HepG2 (cell line): ENCODE data around the gene MTOR. TPM values are rescaled to one million over a fixed set of nuclear protein-coding genes. Genes with fewer than 3 reads are reported as not detected.

Source experiments
- ARID3A ChIP-seq: IDR thresholded peaks from 2 replicates; pipeline ENCODE4 v1.6.1; 2012; ENCODE audit warnings: low read depth, low read length, improper control_type of control experiment
- ASH2L ChIP-seq: fragments of 300-600, 200-600 bp; sonication (generic); IDR thresholded peaks from 2 replicates; pipeline ENCODE4 v1.7.0; 2017; ENCODE audit warnings: low read depth, mild to moderate bottlenecking, moderate library complexity, mixed read lengths, low read length; ENCODE audit not compliant: insufficient read length
- CHD4 ChIP-seq: fragments of 200-600 bp; sonication (generic); IDR thresholded peaks from 2 replicates; pipeline ENCODE4 v1.7.0; 2017; ENCODE audit warnings: mild to moderate bottlenecking, low read length, borderline replicate concordance
- FOXC1 ChIP-seq: sonication (generic); formaldehyde crosslinking; IDR thresholded peaks from 2 replicates; pipeline ENCODE4 v1.8.0; 2022; ENCODE audit warnings: mild to moderate bottlenecking, missing genetic modification reagents, borderline replicate concordance
- FOXO4 ChIP-seq: sonication (generic); formaldehyde crosslinking; conservative IDR thresholded peaks from 2 replicates; pipeline ENCODE4 v1.8.1; 2023; ENCODE audit warnings: missing genetic modification reagents
- MEIS1 ChIP-seq: sonication (generic); formaldehyde crosslinking; IDR thresholded peaks from 2 replicates; pipeline ENCODE4 v1.9.0; 2021; ENCODE audit warnings: mild to moderate bottlenecking, missing genetic modification reagents, moderate library complexity, borderline replicate concordance
- MIER3 ChIP-seq: IDR thresholded peaks from 2 replicates; pipeline ENCODE4 v1.6.1; 2016; ENCODE audit warnings: missing compliant biosample characterization, borderline replicate concordance
- NFKBIZ ChIP-seq: IDR thresholded peaks from 2 replicates; pipeline ENCODE4 v1.6.1; 2018; ENCODE audit warnings: missing genetic modification reagents, missing compliant biosample characterization
- NR3C1 ChIP-seq: sonication (generic); formaldehyde crosslinking; IDR thresholded peaks from 2 replicates; pipeline ENCODE4 v1.4.0; 2020; ENCODE audit warnings: missing genetic modification reagents
- PBX3 ChIP-seq: sonication (generic); formaldehyde crosslinking; IDR thresholded peaks from 2 replicates; pipeline ENCODE4 v1.8.1; 2023; ENCODE audit warnings: missing genetic modification reagents, inconsistent platforms, borderline replicate concordance
- PHF20 ChIP-seq: sonication (generic); formaldehyde crosslinking; IDR thresholded peaks from 2 replicates; pipeline ENCODE4 v1.5.0; 2020; ENCODE audit warnings: mild to moderate bottlenecking, missing genetic modification reagents
- POLR2G ChIP-seq: fragments of 200-400 bp; formaldehyde crosslinking; IDR thresholded peaks from 2 replicates; pipeline ENCODE4 v1.6.1; 2018; ENCODE audit warnings: mild to moderate bottlenecking, low read depth, low read length, moderate library complexity
- PREB ChIP-seq: sonication (generic); formaldehyde crosslinking; IDR thresholded peaks from 2 replicates; pipeline ENCODE4 v1.4.0; 2020; ENCODE audit warnings: missing genetic modification reagents
- SP1 ChIP-seq, 2 experiments: fragments of 450-650 bp in 1 of 2; sonication (generic) in 1 of 2; formaldehyde crosslinking in 1 of 2; IDR thresholded peaks; 2 replicates each; pipeline versions ENCODE4 v1.4.0 to v1.6.1; 2016 to 2020; ENCODE audit warnings: missing genetic modification reagents in 1 of 2
- THYN1 ChIP-seq: sonication (generic); formaldehyde crosslinking; IDR thresholded peaks from 2 replicates; pipeline ENCODE4 v1.8.1; 2023; ENCODE audit warnings: low read depth, mild to moderate bottlenecking, moderate library complexity, missing genetic modification reagents, borderline replicate concordance
- ZMYM2 ChIP-seq: sonication (generic); formaldehyde crosslinking; IDR thresholded peaks from 2 replicates; pipeline ENCODE4 v1.8.0; 2022; ENCODE audit warnings: mild to moderate bottlenecking, missing genetic modification reagents
- ZNF224 ChIP-seq: sonication (generic); formaldehyde crosslinking; IDR thresholded peaks from 2 replicates; pipeline ENCODE4 v1.5.0; 2020; ENCODE audit warnings: mild to moderate bottlenecking, missing genetic modification reagents
- ZNF234 ChIP-seq: sonication (generic); formaldehyde crosslinking; conservative IDR thresholded peaks from 2 replicates; pipeline ENCODE4 v1.5.1; 2020; ENCODE audit warnings: mild to moderate bottlenecking, missing genetic modification reagents
- ZNF660 ChIP-seq: sonication (generic); formaldehyde crosslinking; IDR thresholded peaks from 2 replicates; pipeline ENCODE4 v1.5.1; 2020; ENCODE audit warnings: mild to moderate bottlenecking, low read depth, missing genetic modification reagents, borderline replicate concordance
- ZNF691 ChIP-seq: sonication (generic); formaldehyde crosslinking; IDR thresholded peaks from 2 replicates; pipeline ENCODE4 v1.4.0; 2020; ENCODE audit warnings: missing genetic modification reagents, low read depth, mild to moderate bottlenecking, borderline replicate concordance
- ZNF781 ChIP-seq: sonication (generic); formaldehyde crosslinking; IDR thresholded peaks from 2 replicates; pipeline ENCODE4 v1.5.1; 2020; ENCODE audit warnings: borderline replicate concordance, mild to moderate bottlenecking, missing genetic modification reagents; ENCODE audit errors: not compliant biosample characterization
- ZNF841 ChIP-seq: sonication (generic); formaldehyde crosslinking; IDR thresholded peaks from 2 replicates; pipeline ENCODE4 v1.8.1; 2023; ENCODE audit warnings: missing genetic modification reagents, borderline replicate concordance
- polyA plus RNA-seq, 8 experiments: library from polyadenylated mRNA; depleted of rRNA in 3 of 8; stranded (reverse) in 7 of 8; unstranded in 1 of 8; fragments of >200 nt; fragmentation: Illumina TruSeq in 4 of 8; extraction: Trizol in 4 of 8; gene quantifications; 2 replicates each; pipeline versions ENCODE4 v1.2.1 to v1.2.3, GENCODE V29; 2011 to 2016; ENCODE audit warnings: low read depth in 4 of 8, missing spikeins in 1 of 8, mixed read lengths in 1 of 8; ENCODE audit not compliant: insufficient read depth in 1 of 8
- total RNA-seq, 5 experiments: library from RNA; depleted of rRNA; stranded (reverse); fragments of >200 nt; fragmentation: Illumina TruSeq; extraction: Trizol; gene quantifications; 2 replicates each; pipeline ENCODE4 v1.2.3, GENCODE V29; 2016; ENCODE audit warnings: low read depth in 1 of 5

The MTOR gene
- total and polyA plus RNA-seq, 2 of the 13 experiments (the other 11 are each of a cell fraction or from before 2014, with no cell fraction given): 24.6 to 34.6 TPM

- TF ChIP-seq ZNF691 (CRISPR knock-in tag): no peak
- TF ChIP-seq ZNF841 (CRISPR knock-in tag): no peak
- no peak for TF ChIP-seq ZMYM2 (CRISPR knock-in tag)
- TF ChIP-seq ZNF224 (CRISPR knock-in tag): no peak
- peak; percentile 86 for TF ChIP-seq POLR2G
- no peak for TF ChIP-seq THYN1
- no peak for TF ChIP-seq NR3C1 (CRISPR knock-in tag)
- TF ChIP-seq NFKBIZ (CRISPR knock-in tag): no peak
- TF ChIP-seq PBX3 (CRISPR knock-in tag): no peak
- no peak for TF ChIP-seq MIER3 (CRISPR knock-in tag)
- TF ChIP-seq ARID3A: no peak
- no peak for TF ChIP-seq SP1 (IDR thresholded peaks at IDR 0.05)
- TF ChIP-seq SP1 (CRISPR knock-in tag; IDR thresholded peaks at IDR 0.05): peak; percentile 45; the same call in 1 of the 2 replicates
- no peak for TF ChIP-seq FOXC1 (CRISPR knock-in tag)
- TF ChIP-seq MEIS1 (CRISPR knock-in tag): no peak
- TF ChIP-seq ZNF660 (CRISPR knock-in tag): no peak
- no peak for TF ChIP-seq ZNF781 (CRISPR knock-in tag)
- peak; percentile 52; the same call in 1 of the 2 replicates for TF ChIP-seq PHF20 (CRISPR knock-in tag)
- TF ChIP-seq ZNF234: no peak
- TF ChIP-seq PREB (CRISPR knock-in tag): no peak
- TF ChIP-seq CHD4: no peak
- TF ChIP-seq FOXO4: 0 out of 2 replicates have a peak, but pooled peaks have one; percentile 73
- TF ChIP-seq ASH2L: peak; percentile 75
Measured at GRCh38 chr1:11059968-11060830, 202.2 kb downstream of the MTOR start, which contains the start of gene SRM (continued).
